H9 (cell line): ENCODE data around the gene FBXO21. TPM values are rescaled to one million over a fixed set of nuclear protein-coding genes. Genes with fewer than 3 reads are reported as not detected.

ENCODE experiments used
- DNase-seq: peaks from one replicate; pipeline ENCODE4 v3.0.0-alpha.2; 2017
- H2AFZ ChIP-seq: one replicate; pipeline ENCODE4 v1.6.1; 2013; ENCODE audit warnings: mild to moderate bottlenecking, low read length, control low read depth, moderate library complexity
- H2AK5ac ChIP-seq: 2 replicates; pipeline ENCODE4 v1.6.1; 2013; ENCODE audit warnings: low read length, control low read depth, mixed read lengths; ENCODE audit not compliant: insufficient read length
- H2BK120ac ChIP-seq: one replicate; pipeline ENCODE4 v1.6.1; 2013; ENCODE audit warnings: low read depth, mild to moderate bottlenecking, low read length, control low read depth, inconsistent platforms; ENCODE audit not compliant: poor library complexity, severe bottlenecking
- H2BK12ac ChIP-seq: 2 replicates; pipeline ENCODE4 v1.6.1; 2013; ENCODE audit warnings: low read length, control low read depth, mixed read lengths, low read depth; ENCODE audit not compliant: insufficient read length
- H2BK15ac ChIP-seq: 2 replicates; pipeline ENCODE4 v1.6.1; 2013; ENCODE audit warnings: low read depth, low read length, control low read depth
- H2BK20ac ChIP-seq: one replicate; pipeline ENCODE4 v1.6.1; 2013; ENCODE audit warnings: low read depth, mild to moderate bottlenecking, low read length, control low read depth, inconsistent platforms; ENCODE audit not compliant: poor library complexity, severe bottlenecking
- H2BK5ac ChIP-seq: 2 replicates; pipeline ENCODE4 v1.6.1; 2013; ENCODE audit warnings: low read length, control low read depth, mixed read lengths; ENCODE audit not compliant: insufficient read length
- H3K14ac ChIP-seq: 2 replicates; pipeline ENCODE4 v1.6.1; 2013; ENCODE audit warnings: low read length, control low read depth; ENCODE audit not compliant: insufficient read depth
- H3K18ac ChIP-seq: 2 replicates; pipeline ENCODE4 v1.6.1; 2013; ENCODE audit warnings: low read depth, mild to moderate bottlenecking, mixed read lengths, low read length, control low read depth; ENCODE audit not compliant: insufficient read length
- H3K23ac ChIP-seq: 2 replicates; pipeline ENCODE4 v1.6.1; 2013; ENCODE audit warnings: low read length, control low read depth, mixed read lengths, low read depth; ENCODE audit not compliant: insufficient read length
- H3K23me2 ChIP-seq: 2 replicates; pipeline ENCODE4 v1.6.1; 2013; ENCODE audit warnings: low read depth, mild to moderate bottlenecking, mixed read lengths, low read length, control low read depth; ENCODE audit not compliant: insufficient read length, poor library complexity, severe bottlenecking
- H3K27ac ChIP-seq: 2 replicates; pipeline ENCODE4 v1.5.1; 2013; ENCODE audit warnings: low read length, control low read depth, mixed read lengths, low read depth; ENCODE audit not compliant: insufficient read length
- H3K27me3 ChIP-seq: 2 replicates; pipeline ENCODE4 v1.6.1; 2013; ENCODE audit warnings: low read length, control low read depth, inconsistent platforms; ENCODE audit not compliant: insufficient read depth
- H3K4ac ChIP-seq: 2 replicates; pipeline ENCODE4 v1.6.1; 2013; ENCODE audit warnings: low read depth, mild to moderate bottlenecking, control low read depth, inconsistent platforms, low read length, moderate library complexity
- H3K4me1 ChIP-seq: 2 replicates; pipeline ENCODE4 v1.6.1; 2013; ENCODE audit warnings: low read length, control low read depth, inconsistent platforms; ENCODE audit not compliant: insufficient read depth
- H3K4me2 ChIP-seq: 2 replicates; pipeline ENCODE4 v1.6.1; 2013; ENCODE audit warnings: low read length, control low read depth, mixed read lengths; ENCODE audit not compliant: insufficient read length, insufficient read depth
- H3K56ac ChIP-seq: 2 replicates; pipeline ENCODE4 v1.6.1; 2013; ENCODE audit warnings: low read depth, mild to moderate bottlenecking, mixed read lengths, low read length, control low read depth; ENCODE audit not compliant: insufficient read length
- H3K79me1 ChIP-seq: 2 replicates; pipeline ENCODE4 v1.6.1; 2013; ENCODE audit warnings: low read depth, mild to moderate bottlenecking, moderate library complexity, low read length, control low read depth, inconsistent platforms; ENCODE audit not compliant: insufficient read depth, poor library complexity, severe bottlenecking
- H3K79me2 ChIP-seq: 2 replicates; pipeline ENCODE4 v1.6.1; 2013; ENCODE audit warnings: low read length, control low read depth, inconsistent platforms; ENCODE audit not compliant: insufficient read depth
- H3K9ac ChIP-seq: 2 replicates; pipeline ENCODE4 v1.6.1; 2013; ENCODE audit warnings: low read length, control low read depth, mixed read lengths; ENCODE audit not compliant: insufficient read length; ENCODE audit errors: extremely low read depth
- H3K9me3 ChIP-seq: one replicate; pipeline ENCODE4 v1.6.1; 2013; ENCODE audit warnings: low read depth, low read length, inconsistent platforms; ENCODE audit not compliant: control insufficient read depth
- H3T11ph ChIP-seq: one replicate; pipeline ENCODE4 v1.6.1; 2013; ENCODE audit warnings: mild to moderate bottlenecking, low read length, control low read depth, inconsistent platforms
- H4K20me1 ChIP-seq: one replicate; pipeline ENCODE4 v1.6.1; 2013; ENCODE audit not compliant: control insufficient read depth, insufficient read length, insufficient read depth
- H4K5ac ChIP-seq: 2 replicates; pipeline ENCODE4 v1.6.1; 2013; ENCODE audit warnings: low read depth, mild to moderate bottlenecking, mixed read lengths, low read length, control low read depth; ENCODE audit not compliant: insufficient read length
- H4K8ac ChIP-seq: replicated peaks from 2 replicates; pipeline ENCODE4 v1.6.1; 2013; ENCODE audit warnings: low read length, control low read depth, mixed read lengths, low read depth; ENCODE audit not compliant: insufficient read length
- H4K91ac ChIP-seq: 2 replicates; pipeline ENCODE4 v1.6.1; 2013; ENCODE audit warnings: low read depth, mild to moderate bottlenecking, moderate library complexity, mixed read lengths, low read length, control low read depth; ENCODE audit not compliant: insufficient read length
- H3K27ac Mint-ChIP-seq, 3 experiments: 2 replicates in 2 of 3; 3 replicates in 1 of 3; pipeline ENCODE4 v1.8.0; 2020 to 2021; ENCODE audit warnings: mixed read lengths in 3 of 3, mild to moderate bottlenecking in 1 of 3, moderate library complexity in 1 of 3
- H3K27me3 Mint-ChIP-seq: 2 replicates; pipeline ENCODE4 v1.8.0; 2021; ENCODE audit warnings: low read depth, mild to moderate bottlenecking, moderate library complexity, mixed read lengths
- H3K36me3 Mint-ChIP-seq, 3 experiments: 2 replicates in 2 of 3; 3 replicates in 1 of 3; pipeline ENCODE4 v1.8.0; 2020 to 2021; ENCODE audit warnings: low read depth in 3 of 3, mixed read lengths in 3 of 3; ENCODE audit not compliant: insufficient read depth in 1 of 3
- H3K4me1 Mint-ChIP-seq, 2 experiments: 2 replicates each; pipeline ENCODE4 v1.8.0; 2020; ENCODE audit warnings: mixed read lengths in 2 of 2
- H3K4me3 Mint-ChIP-seq, 2 experiments: 2 replicates in 1 of 2; 3 replicates in 1 of 2; pipeline ENCODE4 v1.8.0; 2020 to 2021; ENCODE audit warnings: mild to moderate bottlenecking in 2 of 2, mixed read lengths in 2 of 2, moderate library complexity in 1 of 2
- H3K9me3 Mint-ChIP-seq, 2 experiments: 2 replicates in 1 of 2; 3 replicates in 1 of 2; pipeline ENCODE4 v1.8.0; 2020; ENCODE audit warnings: mild to moderate bottlenecking in 2 of 2, mixed read lengths in 2 of 2, moderate library complexity in 1 of 2
- WGBS: extraction: QIAGEN DNeasy Blood & Tissue Kit; methylation state at CpG from one replicate; pipeline ENCODE4 v1.1.7; 2013; ENCODE audit warnings: missing lambda C conversion rate, low lambda C conversion rate, mixed read lengths; ENCODE audit not compliant: insufficient read length; ENCODE audit errors: extremely low coverage; 5-methylcytosine and 5-hydroxymethylcytosine counted together
- long read RNA-seq: library from polyadenylated mRNA; unstranded; transcript quantifications from one replicate; pipeline ENCODE4 v2.0.0, GENCODE V29; 2020
- total RNA-seq: library from RNA; stranded (reverse); gene quantifications from 2 replicates; pipeline ENCODE4 v1.2.1, GENCODE V29; 2021
- TF ChIP-seq, protein P1 (sequence below): fragments of 200-600 bp; sonication (generic); conservative IDR thresholded peaks from 3 replicates; pipeline ENCODE4 v1.8.0; 2021; ENCODE audit warnings: antibody characterized with exemption, mild to moderate bottlenecking

Gene FBXO21
- total RNA-seq = 58.5 and 58.6 TPM in 2 replicates
- long read RNA-seq, full-length matches to known transcripts = 484 of 550 reads
- long read RNA-seq, partial matches to known transcripts = 20 of 550 reads
- long read RNA-seq, other reads (novel, unspliced or antisense) = 46 of 550 reads

- Histone ChIP-seq H2BK12ac (no peak within 1 kb of the TSS), H3K4me1 (peaks cover 3% of the 10 kb centered on the region; the same call in 1 of the 2 replicates), H2AFZ (peak within 1 kb of the TSS; percentile 3), H3K23ac (no peak within 1 kb of the TSS), H2BK20ac (no peak within 1 kb of the TSS), H3K9ac (peak within 1 kb of the TSS; percentile 79), H3K27me3 (no peaks in the 10 kb centered on the region), H3K56ac (no peak within 1 kb of the TSS), H3K4ac (no peak within 1 kb of the TSS), H2BK120ac (no peak within 1 kb of the TSS), H3K27ac (no peak within 1 kb of the TSS), H3K9me3 (no peaks in the 10 kb centered on the region), H2BK5ac (no peak within 1 kb of the TSS), H3K4me2 (peak within 1 kb of the TSS; percentile 82), H2AK5ac (no peak within 1 kb of the TSS), H4K5ac (no peak within 1 kb of the TSS), H3T11ph (no peak within 1 kb of the TSS), H3K79me2 (peaks cover 4% of the 10 kb centered on the region; the same call in 1 of the 2 replicates), H3K18ac (no peak within 1 kb of the TSS), H4K20me1 (no peaks in the 10 kb centered on the region), H2BK15ac (no peak within 1 kb of the TSS), H3K23me2 (peaks cover 7% of the 10 kb centered on the region), H4K8ac (no peak within 1 kb of the TSS), H4K91ac (no peak within 1 kb of the TSS), H3K79me1 (no peaks in the 10 kb centered on the region), H3K14ac (peak within 1 kb of the TSS; percentile 90; the same call in 1 of the 2 replicates)
- Mint-ChIP-seq H3K27me3 (peaks cover 10% of the 10 kb centered on the region), H3K27ac (peak within 1 kb of the TSS; percentile 42 to 95 (median 79); a peak in 5 of 7 replicates), H3K4me1 (peaks cover 21 to 26% of the 10 kb centered on the region in 2 experiments), H3K36me3 (peaks cover 12 to 34% (median 32%) of the 10 kb centered on the region in 3 experiments), H3K4me3 (peak within 1 kb of the TSS; percentile 96 to 97), H3K9me3 (0 out of 5 replicates have a peak, but pooled peaks cover 0 to 2% of the 10 kb centered on the region in 2 experiments)
- peak; percentile 94 for DNase-seq
- no CpG with 5 or more reads among the region's 59 CpGs for WGBS
- TF ChIP-seq, protein P1, sequence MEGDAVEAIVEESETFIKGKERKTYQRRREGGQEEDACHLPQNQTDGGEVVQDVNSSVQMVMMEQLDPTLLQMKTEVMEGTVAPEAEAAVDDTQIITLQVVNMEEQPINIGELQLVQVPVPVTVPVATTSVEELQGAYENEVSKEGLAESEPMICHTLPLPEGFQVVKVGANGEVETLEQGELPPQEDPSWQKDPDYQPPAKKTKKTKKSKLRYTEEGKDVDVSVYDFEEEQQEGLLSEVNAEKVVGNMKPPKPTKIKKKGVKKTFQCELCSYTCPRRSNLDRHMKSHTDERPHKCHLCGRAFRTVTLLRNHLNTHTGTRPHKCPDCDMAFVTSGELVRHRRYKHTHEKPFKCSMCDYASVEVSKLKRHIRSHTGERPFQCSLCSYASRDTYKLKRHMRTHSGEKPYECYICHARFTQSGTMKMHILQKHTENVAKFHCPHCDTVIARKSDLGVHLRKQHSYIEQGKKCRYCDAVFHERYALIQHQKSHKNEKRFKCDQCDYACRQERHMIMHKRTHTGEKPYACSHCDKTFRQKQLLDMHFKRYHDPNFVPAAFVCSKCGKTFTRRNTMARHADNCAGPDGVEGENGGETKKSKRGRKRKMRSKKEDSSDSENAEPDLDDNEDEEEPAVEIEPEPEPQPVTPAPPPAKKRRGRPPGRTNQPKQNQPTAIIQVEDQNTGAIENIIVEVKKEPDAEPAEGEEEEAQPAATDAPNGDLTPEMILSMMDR = no peak
These were observed at the start of gene FBXO21 for GRCh38 chr12:117190210-117190781. FBXO21 (minus strand) TSS chr12:117190470; CDS start chr12:117190456, 14 bp downstream.
